Right lobe of liver (tissue), 4 donors: ENCODE results near the gene KCNH2.

Experiments used
- POLR2A ChIP-seq: fragments of 450-650 bp; IDR thresholded peaks from one replicate; pipeline ENCODE4 v1.6.1; 2017; ENCODE audit warnings: antibody characterized with exemption, mild to moderate bottlenecking
- TF ChIP-seq, protein P1 (sequence below), 4 donors: fragments of 200-600 bp in 3 of 4; fragments of 450-650 bp in 1 of 4; IDR thresholded peaks; one replicate each; pipeline versions ENCODE4 v1.5.1 to v1.8.0; 2016 to 2022; ENCODE audit warnings: antibody characterized with exemption in 4 of 4, mild to moderate bottlenecking in 2 of 4
- donor health status: DM: no; HTN: no; CAD: no.
- donor health status: DM: no; HTN: no; CAD: no.
- donor health status: DM: no; HTN: yes; CAD: no.

DNA sequence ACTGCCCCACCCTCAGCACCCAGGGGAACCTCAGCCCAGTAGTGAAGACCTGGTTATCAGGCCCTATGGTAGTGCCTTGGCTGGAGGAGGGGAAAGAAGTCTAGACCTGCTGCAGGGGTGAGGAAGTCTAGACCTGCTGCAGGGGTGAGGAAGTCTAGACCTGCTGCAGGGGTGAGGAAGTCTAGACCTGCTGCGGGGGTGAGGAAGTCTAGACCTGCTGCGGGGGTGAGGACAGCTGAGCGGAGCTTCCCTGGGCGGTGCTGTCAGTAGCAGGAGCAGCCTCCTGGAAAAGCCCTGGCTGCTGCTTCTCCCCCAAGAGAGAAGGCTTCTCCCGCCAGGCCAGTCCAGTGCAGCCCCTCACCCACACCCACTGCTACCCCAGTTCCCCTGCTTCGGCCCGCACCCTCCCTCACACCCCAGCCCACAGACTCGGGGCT, 19.0 kb upstream of the KCNH2 start:
- TF ChIP-seq POLR2A: no peak
- TF ChIP-seq, protein P1, sequence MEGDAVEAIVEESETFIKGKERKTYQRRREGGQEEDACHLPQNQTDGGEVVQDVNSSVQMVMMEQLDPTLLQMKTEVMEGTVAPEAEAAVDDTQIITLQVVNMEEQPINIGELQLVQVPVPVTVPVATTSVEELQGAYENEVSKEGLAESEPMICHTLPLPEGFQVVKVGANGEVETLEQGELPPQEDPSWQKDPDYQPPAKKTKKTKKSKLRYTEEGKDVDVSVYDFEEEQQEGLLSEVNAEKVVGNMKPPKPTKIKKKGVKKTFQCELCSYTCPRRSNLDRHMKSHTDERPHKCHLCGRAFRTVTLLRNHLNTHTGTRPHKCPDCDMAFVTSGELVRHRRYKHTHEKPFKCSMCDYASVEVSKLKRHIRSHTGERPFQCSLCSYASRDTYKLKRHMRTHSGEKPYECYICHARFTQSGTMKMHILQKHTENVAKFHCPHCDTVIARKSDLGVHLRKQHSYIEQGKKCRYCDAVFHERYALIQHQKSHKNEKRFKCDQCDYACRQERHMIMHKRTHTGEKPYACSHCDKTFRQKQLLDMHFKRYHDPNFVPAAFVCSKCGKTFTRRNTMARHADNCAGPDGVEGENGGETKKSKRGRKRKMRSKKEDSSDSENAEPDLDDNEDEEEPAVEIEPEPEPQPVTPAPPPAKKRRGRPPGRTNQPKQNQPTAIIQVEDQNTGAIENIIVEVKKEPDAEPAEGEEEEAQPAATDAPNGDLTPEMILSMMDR (IDR thresholded peaks at IDR 0.05): no peak
